DOHH2 (cell line): ENCODE measurements around the gene GJB1.
"Not testable (repeated sequence)": the region's sequence is repeated elsewhere in the genome, so short reads cannot be mapped to it uniquely, and the experiment has no call there.

Experiments
- H3F3A ChIP-seq: fragments of 200-600 bp; sonication (generic), shearing (Covaris generic); 2 replicates; pipeline ENCODE4 v1.6.0; 2016; ENCODE audit warnings: antibody characterized with exemption, mild to moderate bottlenecking; ENCODE audit not compliant: control insufficient read depth, insufficient read depth
- H3K27ac ChIP-seq: fragments of 200-600 bp; sonication (generic); 2 replicates; pipeline ENCODE4 v1.5.1; 2014; ENCODE audit warnings: low read depth, mild to moderate bottlenecking, low read length, moderate library complexity
- H3K27me3 ChIP-seq: fragments of 200-600 bp; sonication (generic); 2 replicates; pipeline ENCODE4 v1.6.1; 2014; ENCODE audit warnings: mild to moderate bottlenecking, low read length, mixed read lengths; ENCODE audit not compliant: control insufficient read depth
- H3K36me3 ChIP-seq: fragments of 200-600 bp; sonication (generic); 2 replicates; pipeline ENCODE4 v1.6.1; 2014; ENCODE audit warnings: mild to moderate bottlenecking, low read length, moderate library complexity, mixed read lengths; ENCODE audit not compliant: control insufficient read depth
- H3K4me1 ChIP-seq: fragments of 200-600 bp; sonication (generic); 2 replicates; pipeline ENCODE4 v1.6.1; 2014; ENCODE audit warnings: mild to moderate bottlenecking, low read length, mixed read lengths; ENCODE audit not compliant: control insufficient read depth
- H3K4me2 ChIP-seq: fragments of 200-600 bp; sonication (generic); 2 replicates; pipeline ENCODE4 v1.6.0; 2014; ENCODE audit warnings: mild to moderate bottlenecking, low read length, moderate library complexity
- H3K4me3 ChIP-seq: fragments of 200-600 bp; sonication (generic); 2 replicates; pipeline ENCODE4 v1.5.1; 2014; ENCODE audit warnings: mild to moderate bottlenecking, low read length, mixed read lengths
- H3K79me2 ChIP-seq: fragments of 200-600 bp; sonication (generic); 2 replicates; pipeline ENCODE4 v1.6.1; 2014; ENCODE audit warnings: mild to moderate bottlenecking, low read length, mixed read lengths; ENCODE audit not compliant: control insufficient read depth
- H3K9me2 ChIP-seq: fragments of 200-600 bp; sonication (generic); replicated peaks from 2 replicates; pipeline ENCODE4 v1.6.1; 2014; ENCODE audit warnings: mild to moderate bottlenecking, low read length, mixed read lengths; ENCODE audit not compliant: control insufficient read depth
- H3K9me3 ChIP-seq: fragments of 200-600 bp; sonication (generic); 2 replicates; pipeline ENCODE4 v1.6.1; 2014; ENCODE audit warnings: antibody characterized with exemption, low read length, mixed read lengths; ENCODE audit not compliant: control insufficient read depth, insufficient read depth
- H4K20me1 ChIP-seq: fragments of 200-600 bp; sonication (generic); 2 replicates; pipeline ENCODE4 v1.6.0; 2014; ENCODE audit warnings: low read depth, mild to moderate bottlenecking, antibody characterized with exemption, low read length, moderate library complexity; ENCODE audit not compliant: control insufficient read depth, insufficient read depth
- EZH2phosphoT487 ChIP-seq: fragments of 200-600 bp; sonication (generic); IDR thresholded peaks from 2 replicates; pipeline ENCODE4 v1.6.1; 2017; ENCODE audit warnings: borderline replicate concordance, mild to moderate bottlenecking, antibody characterized with exemption, low read length, moderate library complexity, mixed read lengths
- TF ChIP-seq, protein P1 (sequence below): fragments of 200-600 bp; sonication (generic); IDR thresholded peaks from one replicate; pipeline ENCODE4 v1.5.1; 2014; ENCODE audit warnings: antibody characterized with exemption, mild to moderate bottlenecking, low read depth, low read length; ENCODE audit not compliant: poor library complexity, severe bottlenecking

The GJB1 gene

DNA sequence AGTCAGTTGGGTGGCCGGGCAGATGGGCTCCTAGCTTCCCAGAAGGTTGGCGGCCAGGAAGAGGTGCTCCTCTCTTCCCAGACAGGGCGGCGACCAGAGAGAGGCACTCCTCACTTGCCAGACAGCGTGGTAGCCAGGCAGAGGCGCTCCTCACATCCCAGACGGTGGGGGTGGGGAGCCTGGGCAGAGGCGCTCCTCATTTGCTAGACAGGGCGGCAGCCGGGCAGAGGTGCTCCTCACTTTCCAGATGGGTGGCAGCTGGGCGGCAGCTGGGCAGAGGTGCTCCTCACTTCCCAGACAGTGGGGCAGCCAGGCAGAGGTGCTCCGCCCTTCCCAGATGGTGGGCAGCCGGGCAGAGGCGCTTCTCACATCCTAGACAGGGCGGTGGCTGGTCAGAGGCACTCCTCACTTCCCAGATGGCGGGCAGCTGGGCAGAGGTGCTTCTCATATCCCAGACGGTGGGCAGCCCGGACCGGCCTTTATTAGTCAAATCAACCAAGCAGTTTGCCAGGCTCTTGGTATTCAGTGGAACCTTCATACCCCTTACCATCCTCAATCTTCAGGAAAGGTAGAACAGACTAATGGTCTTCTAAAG lies 46.9 kb downstream of the GJB1 start:
- Histone ChIP-seq H3K9me2 (no peaks in the 10 kb centered on the region), H3K27me3 (no peaks in the 10 kb centered on the region), H3K27ac (no peak overlapping the region), H3K4me2 (no peak overlapping the region), H3K4me3 (no peak overlapping the region), H3K36me3 (no peaks in the 10 kb centered on the region), H4K20me1 (no peaks in the 10 kb centered on the region), H3K4me1 (no peaks in the 10 kb centered on the region), H3K79me2 (no peaks in the 10 kb centered on the region), H3F3A (no peaks in the 10 kb centered on the region), H3K9me3 (no peaks in the 10 kb centered on the region)
- TF ChIP-seq, protein P1, sequence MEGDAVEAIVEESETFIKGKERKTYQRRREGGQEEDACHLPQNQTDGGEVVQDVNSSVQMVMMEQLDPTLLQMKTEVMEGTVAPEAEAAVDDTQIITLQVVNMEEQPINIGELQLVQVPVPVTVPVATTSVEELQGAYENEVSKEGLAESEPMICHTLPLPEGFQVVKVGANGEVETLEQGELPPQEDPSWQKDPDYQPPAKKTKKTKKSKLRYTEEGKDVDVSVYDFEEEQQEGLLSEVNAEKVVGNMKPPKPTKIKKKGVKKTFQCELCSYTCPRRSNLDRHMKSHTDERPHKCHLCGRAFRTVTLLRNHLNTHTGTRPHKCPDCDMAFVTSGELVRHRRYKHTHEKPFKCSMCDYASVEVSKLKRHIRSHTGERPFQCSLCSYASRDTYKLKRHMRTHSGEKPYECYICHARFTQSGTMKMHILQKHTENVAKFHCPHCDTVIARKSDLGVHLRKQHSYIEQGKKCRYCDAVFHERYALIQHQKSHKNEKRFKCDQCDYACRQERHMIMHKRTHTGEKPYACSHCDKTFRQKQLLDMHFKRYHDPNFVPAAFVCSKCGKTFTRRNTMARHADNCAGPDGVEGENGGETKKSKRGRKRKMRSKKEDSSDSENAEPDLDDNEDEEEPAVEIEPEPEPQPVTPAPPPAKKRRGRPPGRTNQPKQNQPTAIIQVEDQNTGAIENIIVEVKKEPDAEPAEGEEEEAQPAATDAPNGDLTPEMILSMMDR, result no peak
- no peak for TF ChIP-seq EZH2phosphoT487

GRCh38 chrX:71272313-71272712 lies 49.3 kb downstream of the GJB1 start:
- not testable (repeated sequence) for H3K9me3 ChIP-seq, H3F3A ChIP-seq, H3K4me1 ChIP-seq, H3K27ac ChIP-seq, H3K36me3 ChIP-seq, H3K9me2 ChIP-seq, H3K4me2 ChIP-seq, H3K4me3 ChIP-seq, H4K20me1 ChIP-seq, H3K79me2 ChIP-seq, H3K27me3 ChIP-seq
